HepG2 (cell line): ENCODE data around the gene GPS1. TPM values are rescaled to one million over a fixed set of nuclear protein-coding genes. Genes with fewer than 3 reads are reported as not detected.

ENCODE experiments used
- ADNP ChIP-seq: sonication (generic); formaldehyde crosslinking; IDR thresholded peaks from 2 replicates; pipeline ENCODE4 v1.4.0; 2020; ENCODE audit warnings: missing genetic modification reagents
- GABPB1 ChIP-seq: IDR thresholded peaks from 2 replicates; pipeline ENCODE4 v1.6.1; 2016; ENCODE audit warnings: mild to moderate bottlenecking, missing genetic modification reagents, moderate library complexity, missing compliant biosample characterization
- JUNB ChIP-seq: sonication (generic); formaldehyde crosslinking; IDR thresholded peaks from 2 replicates; pipeline ENCODE4 v1.8.0; 2022; ENCODE audit warnings: missing genetic modification reagents, mild to moderate bottlenecking, borderline replicate concordance
- MBD4 ChIP-seq: IDR thresholded peaks from 2 replicates; pipeline ENCODE4 v1.6.1; 2012; ENCODE audit warnings: low read length, inconsistent platforms, borderline replicate concordance
- SNAPC2 ChIP-seq: sonication (generic); formaldehyde crosslinking; IDR thresholded peaks from 2 replicates; pipeline ENCODE4 v1.8.1; 2022; ENCODE audit warnings: mild to moderate bottlenecking, missing genetic modification reagents
- SUZ12 ChIP-seq: fragments of 150-350 bp; IDR thresholded peaks from 2 replicates; pipeline ENCODE4 v1.6.1; 2014; ENCODE audit warnings: low read depth, low read length
- ZBTB34 ChIP-seq: sonication (generic); formaldehyde crosslinking; IDR thresholded peaks from 2 replicates; pipeline ENCODE4 v1.8.0; 2022; ENCODE audit warnings: mild to moderate bottlenecking, missing genetic modification reagents
- ZNF205 ChIP-seq: IDR thresholded peaks from 2 replicates; pipeline ENCODE4 v1.6.1; 2018; ENCODE audit warnings: missing biosample characterization, missing genetic modification reagents
- ZNF274 ChIP-seq: sonication (generic); formaldehyde crosslinking; IDR thresholded peaks from 2 replicates; pipeline ENCODE4 v1.5.1; 2020; ENCODE audit warnings: mild to moderate bottlenecking, missing genetic modification reagents
- ZNF432 ChIP-seq: sonication (generic); formaldehyde crosslinking; IDR thresholded peaks from 2 replicates; pipeline ENCODE4 v1.5.0; 2020; ENCODE audit warnings: missing genetic modification reagents, mild to moderate bottlenecking, borderline replicate concordance
- ZNF512B ChIP-seq: sonication (generic); formaldehyde crosslinking; IDR thresholded peaks from 2 replicates; pipeline ENCODE4 v1.5.1; 2020; ENCODE audit warnings: missing genetic modification reagents, mild to moderate bottlenecking, borderline replicate concordance
- ZNF513 ChIP-seq: sonication (generic); formaldehyde crosslinking; conservative IDR thresholded peaks from 2 replicates; pipeline ENCODE4 v1.5.0; 2020; ENCODE audit warnings: missing genetic modification reagents
- ZNF678 ChIP-seq: sonication (generic); formaldehyde crosslinking; IDR thresholded peaks from 2 replicates; pipeline ENCODE4 v1.4.0; 2020; ENCODE audit warnings: mild to moderate bottlenecking, missing genetic modification reagents
- polyA plus RNA-seq, 8 experiments: library from polyadenylated mRNA; depleted of rRNA in 3 of 8; stranded (reverse) in 7 of 8; unstranded in 1 of 8; fragments of >200 nt; fragmentation: Illumina TruSeq in 4 of 8; extraction: Trizol in 4 of 8; gene quantifications; 2 replicates each; pipeline versions ENCODE4 v1.2.1 to v1.2.3, GENCODE V29; 2011 to 2016; ENCODE audit warnings: low read depth in 4 of 8, missing spikeins in 1 of 8, mixed read lengths in 1 of 8; ENCODE audit not compliant: insufficient read depth in 1 of 8
- total RNA-seq, 5 experiments: library from RNA; depleted of rRNA; stranded (reverse); fragments of >200 nt; fragmentation: Illumina TruSeq; extraction: Trizol; gene quantifications; 2 replicates each; pipeline ENCODE4 v1.2.3, GENCODE V29; 2016; ENCODE audit warnings: low read depth in 1 of 5
- TF ChIP-seq, protein P1 (sequence below): sonication (generic); formaldehyde crosslinking; IDR thresholded peaks from 2 replicates; pipeline ENCODE4 v1.8.1; 2023; ENCODE audit warnings: missing genetic modification reagents, mild to moderate bottlenecking, borderline replicate concordance
- TF ChIP-seq, protein P2 (sequence below): sonication (generic); formaldehyde crosslinking; IDR thresholded peaks from 2 replicates; pipeline ENCODE4 v1.8.1; 2023; ENCODE audit warnings: missing genetic modification reagents, inconsistent platforms, borderline replicate concordance
- TF ChIP-seq, protein P3 (sequence below): sonication (generic); formaldehyde crosslinking; conservative IDR thresholded peaks from 2 replicates; pipeline ENCODE4 v1.4.0; 2020; ENCODE audit warnings: missing genetic modification reagents
- TF ChIP-seq, protein P4 (sequence below): sonication (generic); formaldehyde crosslinking; IDR thresholded peaks from 2 replicates; pipeline ENCODE4 v1.4.0; 2020; ENCODE audit warnings: missing genetic modification reagents

Gene GPS1
- total and polyA plus RNA-seq, 2 of the 13 experiments (the other 11 are each of a cell fraction or from before 2014, with no cell fraction given), result 124 to 128 TPM

DNA sequence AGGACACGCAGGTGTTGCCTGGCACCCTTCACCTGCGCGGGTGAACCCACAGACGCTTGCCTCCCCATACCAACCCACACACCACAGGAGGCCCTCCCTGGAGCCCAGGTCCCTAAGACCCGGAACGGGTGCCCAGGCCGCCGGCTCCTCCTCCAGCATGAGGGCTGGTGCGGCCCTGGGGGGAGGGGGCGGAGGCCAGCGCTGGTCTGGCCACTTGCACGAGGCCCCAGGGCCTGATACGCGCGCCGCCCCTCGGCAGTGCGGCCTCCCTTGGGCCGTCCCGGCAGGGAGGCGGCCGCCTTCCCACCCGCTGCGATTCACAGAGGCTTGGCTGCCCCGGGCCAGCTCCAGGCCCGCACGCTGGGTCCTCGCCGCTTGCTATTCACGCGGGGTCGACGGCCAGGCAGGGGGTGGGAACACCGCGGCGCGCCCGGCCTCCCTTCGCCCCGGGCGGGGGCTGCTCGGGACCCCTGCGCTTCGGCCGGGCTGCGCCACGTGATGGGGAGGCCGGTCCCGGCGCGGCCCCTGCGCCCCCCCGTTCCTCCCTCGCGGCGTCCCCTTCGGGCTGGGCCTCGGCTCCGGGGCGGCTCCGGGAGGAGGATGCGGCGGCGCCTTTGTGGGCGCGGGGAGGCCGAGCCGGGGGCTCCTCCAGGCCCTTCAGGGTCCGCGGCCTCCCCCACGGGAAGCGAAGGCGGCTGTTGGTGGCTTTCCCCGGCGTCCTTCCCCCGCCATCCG, 45.7 kb downstream of the GPS1 start (continued):
- TF ChIP-seq, protein P1, sequence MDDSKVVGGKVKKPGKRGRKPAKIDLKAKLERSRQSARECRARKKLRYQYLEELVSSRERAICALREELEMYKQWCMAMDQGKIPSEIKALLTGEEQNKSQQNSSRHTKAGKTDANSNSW (CRISPR knock-in tag), result peak; percentile 14; the same call in 1 of the 2 replicates
- TF ChIP-seq SUZ12 (no peak), SNAPC2 (CRISPR knock-in tag) (no peak), ZNF512B (CRISPR knock-in tag) (no peak), ZBTB34 (no peak), ZNF205 (CRISPR knock-in tag) (no peak), ZNF432 (CRISPR knock-in tag) (no peak), ADNP (CRISPR knock-in tag) (no peak), GABPB1 (CRISPR knock-in tag) (no peak; the same call in 1 of the 2 replicates), MBD4 (no peak), JUNB (CRISPR knock-in tag) (0 out of 2 replicates have a peak, but pooled peaks have one; percentile 71), ZNF274 (CRISPR knock-in tag) (0 out of 2 replicates have a peak, but pooled peaks have one; percentile 23), ZNF678 (CRISPR knock-in tag) (peak; percentile 1; the same call in 1 of the 2 replicates), ZNF513 (CRISPR knock-in tag) (no peak)
- TF ChIP-seq, protein P2, sequence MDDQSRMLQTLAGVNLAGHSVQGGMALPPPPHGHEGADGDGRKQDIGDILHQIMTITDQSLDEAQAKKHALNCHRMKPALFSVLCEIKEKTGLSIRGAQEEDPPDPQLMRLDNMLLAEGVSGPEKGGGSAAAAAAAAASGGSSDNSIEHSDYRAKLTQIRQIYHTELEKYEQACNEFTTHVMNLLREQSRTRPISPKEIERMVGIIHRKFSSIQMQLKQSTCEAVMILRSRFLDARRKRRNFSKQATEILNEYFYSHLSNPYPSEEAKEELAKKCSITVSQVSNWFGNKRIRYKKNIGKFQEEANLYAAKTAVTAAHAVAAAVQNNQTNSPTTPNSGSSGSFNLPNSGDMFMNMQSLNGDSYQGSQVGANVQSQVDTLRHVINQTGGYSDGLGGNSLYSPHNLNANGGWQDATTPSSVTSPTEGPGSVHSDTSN, result no peak
- TF ChIP-seq, protein P3, sequence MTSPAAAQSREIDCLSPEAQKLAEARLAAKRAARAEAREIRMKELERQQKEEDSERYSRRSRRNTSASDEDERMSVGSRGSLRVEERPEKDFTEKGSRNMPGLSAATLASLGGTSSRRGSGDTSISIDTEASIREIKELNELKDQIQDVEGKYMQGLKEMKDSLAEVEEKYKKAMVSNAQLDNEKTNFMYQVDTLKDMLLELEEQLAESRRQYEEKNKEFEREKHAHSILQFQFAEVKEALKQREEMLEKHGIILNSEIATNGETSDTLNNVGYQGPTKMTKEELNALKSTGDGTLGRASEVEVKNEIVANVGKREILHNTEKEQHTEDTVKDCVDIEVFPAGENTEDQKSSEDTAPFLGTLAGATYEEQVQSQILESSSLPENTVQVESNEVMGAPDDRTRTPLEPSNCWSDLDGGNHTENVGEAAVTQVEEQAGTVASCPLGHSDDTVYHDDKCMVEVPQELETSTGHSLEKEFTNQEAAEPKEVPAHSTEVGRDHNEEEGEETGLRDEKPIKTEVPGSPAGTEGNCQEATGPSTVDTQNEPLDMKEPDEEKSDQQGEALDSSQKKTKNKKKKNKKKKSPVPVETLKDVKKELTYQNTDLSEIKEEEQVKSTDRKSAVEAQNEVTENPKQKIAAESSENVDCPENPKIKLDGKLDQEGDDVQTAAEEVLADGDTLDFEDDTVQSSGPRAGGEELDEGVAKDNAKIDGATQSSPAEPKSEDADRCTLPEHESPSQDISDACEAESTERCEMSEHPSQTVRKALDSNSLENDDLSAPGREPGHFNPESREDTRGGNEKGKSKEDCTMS (CRISPR knock-in tag), result no peak
- TF ChIP-seq, protein P4, sequence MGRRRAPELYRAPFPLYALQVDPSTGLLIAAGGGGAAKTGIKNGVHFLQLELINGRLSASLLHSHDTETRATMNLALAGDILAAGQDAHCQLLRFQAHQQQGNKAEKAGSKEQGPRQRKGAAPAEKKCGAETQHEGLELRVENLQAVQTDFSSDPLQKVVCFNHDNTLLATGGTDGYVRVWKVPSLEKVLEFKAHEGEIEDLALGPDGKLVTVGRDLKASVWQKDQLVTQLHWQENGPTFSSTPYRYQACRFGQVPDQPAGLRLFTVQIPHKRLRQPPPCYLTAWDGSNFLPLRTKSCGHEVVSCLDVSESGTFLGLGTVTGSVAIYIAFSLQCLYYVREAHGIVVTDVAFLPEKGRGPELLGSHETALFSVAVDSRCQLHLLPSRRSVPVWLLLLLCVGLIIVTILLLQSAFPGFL, result 0 out of 2 replicates have a peak, but pooled peaks have one; percentile 54
